ENCODE results near the gene LRIT2.

LRIT2 gene

DNA sequence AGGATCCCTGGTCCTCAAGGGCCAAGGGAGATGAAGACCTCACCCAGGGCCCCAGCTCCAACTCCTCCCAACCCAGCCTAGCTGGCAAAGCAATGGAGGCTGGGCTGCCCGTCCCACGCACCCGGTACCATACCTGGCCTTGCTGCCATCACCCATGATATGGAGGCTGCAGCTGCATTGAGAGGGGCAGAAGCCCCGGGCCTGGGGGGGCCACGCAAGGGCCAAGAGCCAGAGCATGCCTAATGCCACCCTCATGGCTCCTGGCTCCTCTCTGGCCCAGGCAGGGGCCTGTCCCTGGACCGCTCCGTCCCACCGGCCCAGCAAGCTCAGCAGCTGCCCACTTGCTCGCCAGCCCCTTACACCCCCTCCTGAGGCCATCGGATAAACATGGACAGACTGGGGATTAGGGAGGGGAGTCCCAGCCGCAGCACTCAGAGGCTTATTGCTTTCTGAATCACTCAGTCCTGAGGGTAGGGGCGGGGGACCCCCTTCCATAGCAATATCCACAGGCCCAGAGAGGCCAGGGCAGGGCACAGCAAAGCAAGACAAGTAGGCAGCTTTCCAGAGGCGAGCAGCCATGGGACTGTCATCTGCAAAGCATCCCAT, 15.9 kb upstream of the LRIT2 start, which contains the start of gene LRIT1:
TSS of gene LRIT1 (minus strand) at position 362 of the 606 bp plus-strand sequence. CDS start at position 255, 107 bp downstream.
- H3K27ac ChIP-seq = no peak within 1 kb of the TSS

GRCh38 chr10:84238909-84239308, 13.6 kb upstream of the LRIT2 start:
- TF ChIP-seq, protein P1, sequence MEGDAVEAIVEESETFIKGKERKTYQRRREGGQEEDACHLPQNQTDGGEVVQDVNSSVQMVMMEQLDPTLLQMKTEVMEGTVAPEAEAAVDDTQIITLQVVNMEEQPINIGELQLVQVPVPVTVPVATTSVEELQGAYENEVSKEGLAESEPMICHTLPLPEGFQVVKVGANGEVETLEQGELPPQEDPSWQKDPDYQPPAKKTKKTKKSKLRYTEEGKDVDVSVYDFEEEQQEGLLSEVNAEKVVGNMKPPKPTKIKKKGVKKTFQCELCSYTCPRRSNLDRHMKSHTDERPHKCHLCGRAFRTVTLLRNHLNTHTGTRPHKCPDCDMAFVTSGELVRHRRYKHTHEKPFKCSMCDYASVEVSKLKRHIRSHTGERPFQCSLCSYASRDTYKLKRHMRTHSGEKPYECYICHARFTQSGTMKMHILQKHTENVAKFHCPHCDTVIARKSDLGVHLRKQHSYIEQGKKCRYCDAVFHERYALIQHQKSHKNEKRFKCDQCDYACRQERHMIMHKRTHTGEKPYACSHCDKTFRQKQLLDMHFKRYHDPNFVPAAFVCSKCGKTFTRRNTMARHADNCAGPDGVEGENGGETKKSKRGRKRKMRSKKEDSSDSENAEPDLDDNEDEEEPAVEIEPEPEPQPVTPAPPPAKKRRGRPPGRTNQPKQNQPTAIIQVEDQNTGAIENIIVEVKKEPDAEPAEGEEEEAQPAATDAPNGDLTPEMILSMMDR (IDR thresholded peaks at IDR 0.05) = no peak
- no peak overlapping the region for H3K27ac ChIP-seq

More for the DNA sequence above, 15.9 kb upstream of the LRIT2 start, which contains the start of gene LRIT1:
- no peak for TF ChIP-seq ZFX (IDR thresholded peaks at IDR 0.05; ENCODE audit: borderline replicate concordance)
- TF ChIP-seq, protein P1 (IDR thresholded peaks at IDR 0.05) = no peak

GRCh38 chr10:84237199-84238051, 12.1 kb upstream of the LRIT2 start:
- no peak overlapping the region for H3K27ac ChIP-seq
- no peak for TF ChIP-seq ZFX (IDR thresholded peaks at IDR 0.05; ENCODE audit: borderline replicate concordance)
- TF ChIP-seq, protein P1 (IDR thresholded peaks at IDR 0.05) = peak; percentile 35

DNA sequence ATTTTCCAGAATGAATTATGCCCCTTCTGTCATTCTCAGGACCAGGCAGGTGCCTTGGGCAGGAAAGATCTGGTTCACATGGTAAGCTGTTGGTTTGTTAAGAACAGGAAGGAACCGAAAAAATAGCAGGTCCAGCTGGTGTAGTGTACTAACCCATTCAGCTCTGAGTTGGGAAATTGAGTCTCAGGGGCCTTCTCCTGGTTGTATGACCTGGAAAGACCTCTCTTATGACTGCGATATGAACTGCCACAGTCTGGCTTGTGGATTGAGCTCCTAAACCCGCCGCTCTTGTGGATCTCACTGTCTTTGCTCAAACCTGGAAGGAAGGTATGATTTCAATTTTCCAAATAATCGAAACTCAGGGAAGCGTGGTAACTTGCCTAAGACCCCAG, 11.5 kb upstream of the LRIT2 start:
- no peak for TF ChIP-seq ZFX (IDR thresholded peaks at IDR 0.05; ENCODE audit: borderline replicate concordance)
- TF ChIP-seq, protein P1 (IDR thresholded peaks at IDR 0.05) = no peak
- H3K27ac ChIP-seq = no peak overlapping the region

- no peak overlapping the region for H3K27ac ChIP-seq
- no peak for TF ChIP-seq ZFX (IDR thresholded peaks at IDR 0.05; ENCODE audit: borderline replicate concordance)
- TF ChIP-seq, protein P1 (IDR thresholded peaks at IDR 0.05) = no peak
These were observed 9.8 kb upstream of the LRIT2 start for GRCh38 chr10:84235096-84235495.

DNA sequence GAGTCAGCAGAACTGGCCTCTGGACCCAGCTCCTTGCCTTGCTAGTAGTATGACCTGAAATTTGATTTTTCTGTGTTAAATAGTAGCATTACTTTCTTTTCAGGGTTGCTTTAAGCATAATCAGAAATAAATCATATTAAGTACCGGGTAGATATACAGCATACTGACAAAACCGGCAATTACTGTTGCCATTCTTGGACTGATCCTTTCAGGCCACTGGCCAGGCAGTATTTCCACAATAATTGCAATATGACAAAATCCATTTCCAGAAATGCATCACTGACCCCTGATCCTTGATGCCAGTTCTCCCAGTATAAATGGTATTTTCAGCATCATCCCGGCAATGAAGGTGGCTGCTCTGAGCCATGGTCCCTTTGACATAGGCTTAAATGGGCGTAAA, 9.1 kb upstream of the LRIT2 start:
- H3K27ac ChIP-seq = no peak overlapping the region
- TF ChIP-seq ZFX (IDR thresholded peaks at IDR 0.05; ENCODE audit: borderline replicate concordance) = no peak
- TF ChIP-seq, protein P1 (IDR thresholded peaks at IDR 0.05) = no peak

GRCh38 chr10:84233940-84234339, 8.6 kb upstream of the LRIT2 start:
- no peak overlapping the region for H3K27ac ChIP-seq
- TF ChIP-seq, protein P1 (IDR thresholded peaks at IDR 0.05) = no peak
- TF ChIP-seq ZFX (IDR thresholded peaks at IDR 0.05; ENCODE audit: borderline replicate concordance) = no peak
